MCF 10A (cell line): ENCODE data around the gene TP53RK. TPM values are rescaled to one million over a fixed set of nuclear protein-coding genes. Genes with fewer than 3 reads are reported as not detected.

ENCODE experiments used
- BruUV-seq: library from RNA; stranded (reverse); fragments of 400-500 nt; replicated peaks from 2 replicates; lab custom pipeline; 2021; lab: Mats Ljungman, UMichigan
- CTCF ChIA-PET: fragments of 300-600 bp; sonication (Branson Sonifier 250); formaldehyde crosslinking; extraction: SDS; loops from one replicate; lab custom pipeline; 2021; ENCODE audit warnings: antibody characterized with exemption, inconsistent platforms; lab: Yijun Ruan, JAX
- POLR2A ChIA-PET: fragments of 300-600, 350-650 bp; sonication (Branson Sonifier 250); formaldehyde crosslinking; extraction: SDS; loops from one replicate; lab custom pipeline; 2020; ENCODE audit warnings: antibody characterized with exemption, inconsistent platforms; lab: Yijun Ruan, JAX
- DNase-seq: peaks from one replicate; pipeline ENCODE4 v3.0.0-alpha.2; 2018; ENCODE audit not compliant: unreplicated experiment
- H3K27ac Mint-ChIP-seq: one replicate; pipeline ENCODE4 v1.8.0; 2022; ENCODE audit warnings: mild to moderate bottlenecking, low read depth, mixed read lengths; ENCODE audit not compliant: unreplicated experiment
- H3K27me3 Mint-ChIP-seq: one replicate; pipeline ENCODE4 v1.8.0; 2022; ENCODE audit warnings: mixed read lengths; ENCODE audit not compliant: insufficient read depth, unreplicated experiment
- H3K36me3 Mint-ChIP-seq: one replicate; pipeline ENCODE4 v1.8.0; 2022; ENCODE audit warnings: mild to moderate bottlenecking, moderate library complexity, mixed read lengths; ENCODE audit not compliant: insufficient read depth, unreplicated experiment
- H3K4me1 Mint-ChIP-seq: one replicate; pipeline ENCODE4 v1.8.0; 2022; ENCODE audit warnings: mixed read lengths; ENCODE audit not compliant: insufficient read depth, unreplicated experiment
- H3K4me3 Mint-ChIP-seq: one replicate; pipeline ENCODE4 v1.8.0; 2022; ENCODE audit warnings: mild to moderate bottlenecking, moderate library complexity, mixed read lengths; ENCODE audit not compliant: unreplicated experiment
- H3K9me3 Mint-ChIP-seq: one replicate; pipeline ENCODE4 v1.8.0; 2022; ENCODE audit warnings: mixed read lengths; ENCODE audit not compliant: unreplicated experiment
- intact Hi-C: fragments of 100-400 bp; cut with micrococcal nuclease; formaldehyde crosslinking; loops from 2 replicates; pipeline ENCODE4 v1.14.1; 2022
- total RNA-seq: library from RNA; stranded (reverse); gene quantifications from 2 replicates; pipeline ENCODE4 v1.2.3, GENCODE V29; 2022
- TF ChIP-seq, protein P1 (sequence below): fragments of 200-600 bp; IDR thresholded peaks from one replicate; pipeline ENCODE4 v1.8.0; 2022; ENCODE audit warnings: antibody characterized with exemption, mild to moderate bottlenecking; ENCODE audit not compliant: unreplicated experiment

The TP53RK gene
- total RNA-seq, 1 experiment from 2014 or later = 16.2 TPM

DNA sequence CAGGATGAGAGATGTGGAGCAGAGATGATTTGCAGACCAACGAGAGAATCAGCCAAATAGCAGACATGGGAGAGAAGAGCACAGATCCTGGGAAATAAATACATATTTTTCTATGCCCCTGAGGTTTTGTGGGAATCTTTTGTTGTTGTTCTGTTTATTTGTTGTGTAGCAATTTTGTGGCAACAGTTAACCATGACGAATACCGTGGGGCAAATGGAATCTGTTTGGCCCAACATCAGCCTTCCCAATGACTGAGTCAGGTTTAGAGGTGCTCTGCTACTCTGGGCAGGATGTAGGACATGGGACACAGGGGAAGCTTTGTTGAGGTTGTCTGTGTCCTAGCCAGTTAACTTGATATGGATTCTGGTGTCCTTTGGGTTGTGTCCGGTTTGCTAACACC lies 12.3 kb upstream of the TP53RK start:
- ChIA-PET CTCF (interaction anchor here (0.6 to 1.2 kb wide), 3 partner anchors 14 to 496 kb away, joined by 3 to 4 read pairs (median 4); no protein-coding TSS in a partner anchor), POLR2A (interaction anchor here (0.7 to 2.8 kb wide), 2 partner anchors 12 to 299 kb away, joined by 3 to 23 read pairs; partner anchors contain the start of gene TP53RK)
- TF ChIP-seq, protein P1, sequence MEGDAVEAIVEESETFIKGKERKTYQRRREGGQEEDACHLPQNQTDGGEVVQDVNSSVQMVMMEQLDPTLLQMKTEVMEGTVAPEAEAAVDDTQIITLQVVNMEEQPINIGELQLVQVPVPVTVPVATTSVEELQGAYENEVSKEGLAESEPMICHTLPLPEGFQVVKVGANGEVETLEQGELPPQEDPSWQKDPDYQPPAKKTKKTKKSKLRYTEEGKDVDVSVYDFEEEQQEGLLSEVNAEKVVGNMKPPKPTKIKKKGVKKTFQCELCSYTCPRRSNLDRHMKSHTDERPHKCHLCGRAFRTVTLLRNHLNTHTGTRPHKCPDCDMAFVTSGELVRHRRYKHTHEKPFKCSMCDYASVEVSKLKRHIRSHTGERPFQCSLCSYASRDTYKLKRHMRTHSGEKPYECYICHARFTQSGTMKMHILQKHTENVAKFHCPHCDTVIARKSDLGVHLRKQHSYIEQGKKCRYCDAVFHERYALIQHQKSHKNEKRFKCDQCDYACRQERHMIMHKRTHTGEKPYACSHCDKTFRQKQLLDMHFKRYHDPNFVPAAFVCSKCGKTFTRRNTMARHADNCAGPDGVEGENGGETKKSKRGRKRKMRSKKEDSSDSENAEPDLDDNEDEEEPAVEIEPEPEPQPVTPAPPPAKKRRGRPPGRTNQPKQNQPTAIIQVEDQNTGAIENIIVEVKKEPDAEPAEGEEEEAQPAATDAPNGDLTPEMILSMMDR = no peak
- Mint-ChIP-seq H3K27ac (no peak overlapping the region), H3K4me1 (no peaks in the 10 kb centered on the region), H3K9me3 (peaks cover 7% of the 10 kb centered on the region), H3K36me3 (no peaks in the 10 kb centered on the region), H3K27me3 (no peaks in the 10 kb centered on the region), H3K4me3 (no peak overlapping the region)
- DNase-seq = no peak
- BruUV-seq = no TSS peak
- intact Hi-C loops = no loop called here

DNA sequence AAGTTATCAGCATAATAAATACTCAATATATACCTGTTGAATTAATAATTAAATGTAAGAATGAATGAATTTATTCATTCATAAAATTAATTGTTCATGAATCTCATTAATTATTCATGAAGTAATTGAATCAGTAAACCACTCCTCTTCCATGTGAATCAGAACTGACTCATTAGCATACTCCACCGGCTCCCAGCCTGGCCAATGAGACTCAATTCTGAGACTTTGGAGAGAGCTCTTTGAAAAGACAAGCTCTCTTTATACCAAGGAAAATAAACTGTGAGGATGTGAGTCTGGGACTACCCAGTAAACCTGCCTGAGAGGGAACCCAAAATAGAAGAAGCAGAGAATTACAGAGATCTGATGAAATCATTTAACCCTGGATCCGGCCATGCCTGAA lies 11.8 kb upstream of the TP53RK start:
- no peak for DNase-seq
- intact Hi-C loops = no loop called here
- H3K36me3 Mint-ChIP-seq = no peaks in the 10 kb centered on the region
- TF ChIP-seq, protein P1 = no peak
- BruUV-seq = no TSS peak
- POLR2A ChIA-PET = no interaction called here
- H3K27ac Mint-ChIP-seq = no peak overlapping the region
- no peaks in the 10 kb centered on the region for H3K27me3 Mint-ChIP-seq
- CTCF ChIA-PET = interaction anchor here (0.7 to 1.2 kb wide), 3 partner anchors 14 to 688 kb away, joined by 3 to 4 read pairs (median 3); no protein-coding TSS in a partner anchor
- H3K9me3 Mint-ChIP-seq = peaks cover 7% of the 10 kb centered on the region
- peaks cover 3% of the 10 kb centered on the region for H3K4me1 Mint-ChIP-seq
- H3K4me3 Mint-ChIP-seq = no peak overlapping the region

DNA sequence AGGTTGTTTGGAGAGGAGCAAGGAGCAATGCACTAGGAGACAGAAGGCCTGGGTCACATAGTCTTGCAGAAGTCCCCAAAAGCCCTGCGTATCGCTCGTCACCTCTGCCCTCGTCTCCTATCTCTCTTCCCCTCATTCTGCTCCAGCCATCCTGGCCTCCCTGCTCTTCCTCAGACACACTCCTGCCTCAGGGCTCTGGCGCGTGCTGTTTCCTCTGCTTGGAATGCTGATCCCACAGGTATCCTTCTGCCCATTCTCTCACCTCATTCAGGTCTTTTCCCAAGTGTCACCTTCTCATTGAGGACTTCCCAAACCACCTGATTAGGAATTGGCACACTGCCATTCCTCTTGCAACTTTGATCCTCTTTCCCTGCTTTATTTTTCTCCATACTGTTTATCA lies 11.2 kb upstream of the TP53RK start:
- H3K36me3 Mint-ChIP-seq = no peaks in the 10 kb centered on the region
- ChIA-PET POLR2A (no interaction called here), CTCF (interaction anchor here (0.7 to 1.6 kb wide), 4 partner anchors 15 to 687 kb away, joined by 3 to 4 read pairs (median 3); no protein-coding TSS in a partner anchor)
- intact Hi-C loops = no loop called here
- no peak overlapping the region for H3K4me3 Mint-ChIP-seq
- no peak for DNase-seq
- peaks cover 8% of the 10 kb centered on the region for H3K4me1 Mint-ChIP-seq
- H3K9me3 Mint-ChIP-seq = peaks cover 7% of the 10 kb centered on the region
- BruUV-seq = no TSS peak
- H3K27me3 Mint-ChIP-seq = no peaks in the 10 kb centered on the region
- TF ChIP-seq, protein P1 = no peak
- H3K27ac Mint-ChIP-seq = no peak overlapping the region

DNA sequence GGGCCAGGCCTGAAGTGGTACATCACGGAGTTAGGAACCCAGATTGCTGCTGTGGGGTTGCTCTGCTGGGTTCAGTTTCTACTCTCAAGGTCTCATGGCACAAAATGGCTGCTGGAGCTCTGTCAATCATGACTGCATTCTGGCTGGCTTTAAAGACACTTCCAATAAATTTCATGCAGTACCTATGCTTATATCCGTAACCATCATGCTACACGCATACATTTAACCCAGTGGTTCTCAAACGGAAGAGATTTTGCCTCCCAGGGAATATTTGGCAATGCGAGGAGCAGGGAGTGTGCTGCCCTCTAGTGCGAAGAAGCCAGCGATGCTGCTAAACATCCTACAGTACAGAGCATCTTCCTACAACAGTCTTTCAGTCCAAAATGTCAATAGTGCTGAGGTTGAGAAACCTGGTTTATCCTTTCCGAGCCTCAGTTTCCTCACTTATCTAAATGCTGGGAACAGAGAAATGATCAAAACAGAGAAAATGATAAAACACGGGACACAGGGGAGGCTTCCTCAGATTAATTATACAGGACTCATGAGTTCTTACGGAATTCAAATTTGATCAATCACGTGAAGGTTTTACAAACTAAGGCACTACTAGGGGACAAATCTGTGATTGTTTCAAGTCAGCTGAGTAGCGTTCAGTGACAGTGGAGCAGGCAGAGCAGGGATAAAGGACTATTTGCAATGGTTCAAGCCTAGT lies 10.6 kb upstream of the TP53RK start:
- H3K27me3 Mint-ChIP-seq = no peaks in the 10 kb centered on the region
- peaks cover 7% of the 10 kb centered on the region for H3K9me3 Mint-ChIP-seq
- no peaks in the 10 kb centered on the region for H3K36me3 Mint-ChIP-seq
- peak; percentile 54 for DNase-seq
- intact Hi-C loops = loop anchor here (1.0 kb wide), 1 partner anchor 179 kb away; no protein-coding TSS in a partner anchor
- ChIA-PET CTCF (interaction anchor here (0.6 to 1.6 kb wide), 2 partner anchors 52 to 135 kb away, joined by 3 read pairs; no protein-coding TSS in a partner anchor), POLR2A (interaction anchor here (1.4 kb wide), 1 partner anchor 10 kb away, joined by 4 read pairs; no protein-coding TSS in a partner anchor)
- BruUV-seq = no TSS peak
- H3K4me1 Mint-ChIP-seq = peaks cover 8% of the 10 kb centered on the region
- TF ChIP-seq, protein P1 = peak; percentile 72
- no peak overlapping the region for H3K27ac Mint-ChIP-seq
- H3K4me3 Mint-ChIP-seq = no peak overlapping the region
